HG03457 (cell line): ENCODE measurements around the gene PTPRD.

Source experiments
- ATAC-seq: cut with Tn5 transposase; IDR thresholded peaks from one replicate; pipeline ENCODE4 v1.9.1; 2021; ENCODE audit warnings: moderate number of reproducible peaks; ENCODE audit not compliant: unreplicated experiment

The PTPRD gene

DNA sequence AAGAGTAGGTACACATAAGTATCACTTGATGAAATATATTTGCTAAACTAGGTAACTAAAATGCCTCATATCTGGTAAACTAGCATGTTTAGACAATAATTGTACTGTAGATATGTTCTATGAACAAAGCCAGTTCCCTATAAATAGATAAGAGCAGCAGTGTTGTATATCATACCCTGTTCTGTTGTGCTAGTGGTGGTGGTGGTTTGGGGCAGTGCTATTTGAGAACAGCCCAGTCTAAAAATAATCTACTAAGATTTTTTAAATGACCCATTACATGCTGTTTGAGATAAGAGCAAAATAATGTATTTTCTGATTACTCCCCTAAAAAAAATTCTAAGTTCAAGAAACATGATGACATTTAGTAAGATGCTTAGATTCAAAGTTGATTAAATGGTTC is 1984.0 kb downstream of the PTPRD start:
- ATAC-seq: no peak

DNA sequence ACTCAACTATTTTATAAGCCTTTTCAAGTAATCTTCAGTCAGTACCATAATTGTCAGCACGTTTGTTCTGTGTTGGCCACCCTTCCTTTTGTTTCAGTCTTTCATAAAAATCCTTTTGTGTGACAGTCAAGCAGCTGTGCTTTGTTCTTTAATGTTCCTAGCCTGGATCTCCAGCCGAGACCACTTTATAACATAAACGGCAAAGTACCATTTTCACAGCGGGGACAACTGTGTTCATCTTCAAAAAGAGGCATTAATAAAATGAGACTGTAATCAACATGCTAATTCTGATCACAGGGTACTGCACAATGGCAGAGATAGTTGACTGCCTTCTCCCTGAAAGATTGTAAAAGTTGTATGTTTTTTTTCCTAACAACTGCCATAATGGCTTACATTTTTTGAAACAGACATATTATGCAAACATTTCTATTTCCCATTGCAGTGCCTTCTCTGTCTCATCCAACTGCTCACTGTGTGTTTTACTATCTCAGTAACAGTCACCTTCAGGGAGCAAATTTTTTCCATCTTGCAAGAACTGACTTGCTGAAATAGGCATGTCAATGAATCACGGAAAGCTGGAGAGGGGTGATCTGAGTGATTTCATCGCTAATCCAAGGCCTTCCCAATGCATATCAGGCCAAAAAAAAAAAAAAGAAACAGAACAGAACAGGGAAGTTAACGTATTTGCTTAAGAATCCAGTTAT is 1984.7 kb downstream of the PTPRD start:
- ATAC-seq: no peak

DNA sequence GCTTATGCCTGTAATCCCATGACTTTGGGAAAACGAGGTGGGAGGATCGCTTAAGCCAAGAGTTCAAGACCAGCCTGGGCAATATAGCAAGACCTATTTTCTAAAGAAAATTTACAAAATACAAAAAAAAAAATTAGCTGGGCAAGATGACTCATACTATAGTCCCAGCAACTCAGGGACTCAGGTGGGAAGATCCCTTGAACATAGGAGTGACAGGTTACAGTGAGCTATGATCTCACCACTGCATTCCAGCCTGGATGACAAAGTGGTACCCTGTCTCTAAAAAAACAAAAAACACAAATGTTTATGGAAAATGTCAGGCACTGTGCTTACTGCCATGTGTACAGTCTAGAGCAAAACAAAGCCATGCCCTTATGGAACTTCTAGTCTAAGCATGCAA is 1989.9 kb downstream of the PTPRD start:
- ATAC-seq: no peak

DNA sequence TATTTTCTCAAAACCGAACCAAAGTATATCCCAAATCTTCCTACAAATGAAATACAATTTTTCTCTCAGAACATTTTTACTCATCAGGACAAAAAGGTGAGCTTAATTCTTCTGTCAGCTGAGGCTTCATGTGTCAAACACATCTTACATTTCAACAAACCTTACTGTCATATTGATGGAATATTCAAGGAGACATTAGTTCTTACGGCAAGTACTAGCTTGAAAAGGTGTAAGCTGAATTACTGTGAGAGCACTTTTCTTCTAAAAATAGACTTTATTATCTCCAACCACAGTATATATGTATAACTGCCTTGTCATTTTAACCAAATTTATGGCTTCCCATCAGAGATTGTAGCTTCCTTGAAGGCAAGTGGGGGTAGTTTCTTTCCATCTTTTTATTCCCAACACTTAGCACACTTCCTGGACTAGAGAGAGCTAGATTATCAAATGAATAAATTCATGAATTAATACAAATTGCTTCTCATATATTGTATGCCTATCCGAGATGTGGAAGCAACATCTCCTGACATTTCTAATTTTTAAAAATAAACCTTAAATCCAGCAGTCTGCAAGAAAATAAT is 1990.5 kb downstream of the PTPRD start:
- ATAC-seq: no peak

DNA sequence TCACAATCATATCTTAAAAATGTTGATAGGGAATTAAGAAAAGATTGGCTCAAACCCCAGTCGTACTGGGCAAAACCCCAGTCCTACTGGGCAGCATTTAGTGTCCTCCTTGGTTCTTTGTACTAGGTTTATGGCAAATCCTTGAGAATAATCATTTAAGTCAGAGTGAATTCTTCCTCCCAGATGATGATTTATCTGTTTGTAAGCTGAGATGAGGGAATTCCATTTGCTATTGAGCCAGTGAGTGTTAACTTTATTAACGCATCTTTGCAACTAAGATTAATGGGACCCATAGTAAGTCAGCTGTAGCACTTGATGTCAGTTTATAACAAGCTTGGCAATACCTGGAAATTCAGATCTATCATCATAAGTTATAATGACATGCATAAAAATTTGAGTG is 1991.4 kb downstream of the PTPRD start:
- ATAC-seq: no peak

DNA sequence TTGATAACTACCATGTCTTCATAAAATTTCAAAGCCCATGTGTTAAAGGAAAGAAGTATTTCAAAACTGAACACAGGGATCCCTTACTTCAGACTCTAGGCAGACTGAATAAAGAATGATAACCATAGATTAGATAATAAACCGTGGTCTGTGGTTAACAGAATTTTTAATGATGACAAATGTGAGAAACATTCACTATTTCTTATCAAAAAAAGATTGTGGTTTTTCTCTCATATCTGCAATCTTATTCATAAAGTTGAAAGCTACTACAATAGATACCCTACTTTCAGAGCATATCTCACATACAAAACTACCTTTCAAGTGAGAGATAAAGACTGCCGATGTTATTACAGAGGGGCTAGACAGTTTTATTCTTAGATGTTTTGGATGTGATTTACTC is 1996.4 kb downstream of the PTPRD start:
- ATAC-seq: no peak

DNA sequence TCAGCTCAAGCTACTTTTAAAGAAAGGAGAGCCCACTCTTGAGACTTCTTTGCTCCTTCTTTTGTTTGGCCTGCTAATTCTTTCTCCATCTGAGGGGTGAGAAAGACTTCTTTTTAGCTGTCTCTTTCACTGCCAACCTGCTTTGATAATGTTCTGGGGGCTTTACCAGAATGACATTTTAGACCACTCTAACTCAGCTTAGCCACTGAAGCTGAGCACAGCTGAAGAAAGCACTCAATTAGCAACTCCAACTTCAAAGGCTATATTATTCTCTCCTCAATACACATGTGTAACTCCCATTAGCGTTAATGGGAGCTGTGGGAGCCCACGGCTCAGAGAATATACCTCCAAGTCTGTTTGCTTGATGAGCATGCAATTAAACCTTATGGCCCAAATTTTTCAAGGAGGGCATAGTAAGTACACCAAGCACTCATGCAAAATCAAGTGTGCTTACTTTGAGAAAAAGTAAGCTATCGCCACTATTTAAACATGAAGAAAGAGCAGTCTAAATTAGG is 1997.8 kb downstream of the PTPRD start:
- ATAC-seq: no peak

DNA sequence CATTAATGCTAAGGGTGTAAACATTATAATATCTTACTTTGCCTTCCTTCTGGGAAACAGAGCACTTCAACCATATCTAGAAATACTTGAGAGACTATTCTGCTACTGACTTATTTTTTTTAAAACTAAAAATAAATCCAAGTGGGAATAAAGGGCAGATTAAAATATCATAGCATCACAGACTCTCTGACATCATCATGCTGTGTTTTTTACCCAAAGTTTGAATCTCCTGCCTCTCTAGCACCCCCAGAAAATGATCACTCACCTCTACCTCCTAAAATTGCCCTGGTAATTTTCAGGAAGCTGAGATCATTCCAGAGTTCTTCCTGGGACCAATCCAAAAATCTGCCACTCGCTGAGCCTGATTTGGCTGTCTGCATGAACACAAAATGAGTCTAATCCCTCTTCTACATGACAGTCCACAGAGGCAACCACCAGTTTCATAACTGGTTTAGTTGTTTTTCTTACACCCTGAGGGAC is 1999.4 kb downstream of the PTPRD start:
- no peak for ATAC-seq

DNA sequence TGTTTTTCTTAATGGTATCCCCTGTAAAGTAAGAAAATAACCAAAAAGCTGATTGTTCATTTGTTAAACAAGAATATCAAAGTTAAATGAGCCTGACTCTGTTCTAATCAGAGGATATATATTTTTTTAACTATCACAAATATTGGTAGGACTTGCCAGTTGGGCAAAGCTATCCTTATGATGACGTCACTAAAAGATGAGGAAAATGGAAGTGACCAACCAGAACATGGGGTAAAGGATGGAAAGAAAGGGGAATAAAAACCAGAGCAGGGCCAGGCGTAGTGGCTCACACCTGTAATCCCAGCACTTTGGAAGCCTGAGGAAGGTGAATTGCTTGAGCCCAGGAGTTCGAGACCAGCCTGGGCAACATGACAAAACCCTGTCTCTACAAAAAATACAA is 2001.6 kb downstream of the PTPRD start:
- ATAC-seq: no peak

DNA sequence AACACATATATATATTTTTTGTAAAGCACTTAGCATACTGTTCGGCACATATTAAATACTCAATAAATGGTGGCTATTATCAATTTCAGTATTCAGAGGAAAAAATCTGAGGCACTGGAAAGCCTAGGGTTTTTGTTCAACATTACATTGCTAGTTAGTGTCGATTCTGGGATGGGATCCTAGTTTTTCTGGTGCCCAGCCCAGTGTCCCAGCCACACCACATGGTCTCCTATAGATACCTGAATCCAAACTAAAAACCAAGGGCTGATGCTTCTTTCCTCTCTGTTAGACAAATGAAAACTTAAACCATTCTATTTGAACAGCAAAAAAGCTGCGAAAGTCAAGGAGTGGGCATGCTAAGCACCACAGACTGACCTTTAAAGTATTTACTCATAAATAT is 2002.5 kb downstream of the PTPRD start:
- no peak for ATAC-seq

DNA sequence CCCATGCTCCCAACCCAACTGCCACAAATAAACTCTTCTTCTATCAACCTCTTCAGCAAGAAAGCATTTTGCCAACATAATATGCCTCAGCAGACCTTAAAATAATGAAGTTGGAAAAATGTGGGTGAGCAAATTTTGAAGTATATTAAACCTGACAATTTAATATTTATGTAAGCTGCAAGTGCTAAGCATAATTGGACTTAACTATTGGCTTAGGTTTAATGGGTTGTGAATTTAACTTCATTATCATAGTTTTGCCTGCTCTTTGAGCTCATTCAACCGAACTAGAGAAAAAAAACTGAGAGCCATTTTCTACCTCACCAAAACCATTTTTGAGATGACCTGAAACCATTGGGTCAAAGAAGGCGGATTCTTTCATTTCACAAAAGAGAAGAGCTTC is 2007.7 kb downstream of the PTPRD start:
- no peak for ATAC-seq

DNA sequence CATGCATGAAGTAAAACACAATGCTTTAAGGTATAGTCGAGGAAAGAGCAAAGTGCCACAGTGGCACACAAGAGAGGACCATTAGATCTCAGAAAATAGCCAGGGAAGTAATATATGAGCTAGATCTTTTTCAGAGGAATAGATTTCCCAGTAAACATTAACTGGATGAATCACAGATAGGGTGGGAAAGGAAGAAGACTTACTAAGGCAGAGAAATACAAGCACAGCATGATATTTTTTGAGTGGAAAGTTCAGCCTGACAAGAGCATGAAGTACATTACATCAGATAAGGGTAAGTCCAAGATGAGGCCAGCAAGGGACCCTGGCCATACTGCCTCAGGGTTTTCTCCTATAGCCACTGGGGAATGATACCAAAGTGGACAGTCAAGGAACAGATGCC is 2008.6 kb downstream of the PTPRD start:
- no peak for ATAC-seq

DNA sequence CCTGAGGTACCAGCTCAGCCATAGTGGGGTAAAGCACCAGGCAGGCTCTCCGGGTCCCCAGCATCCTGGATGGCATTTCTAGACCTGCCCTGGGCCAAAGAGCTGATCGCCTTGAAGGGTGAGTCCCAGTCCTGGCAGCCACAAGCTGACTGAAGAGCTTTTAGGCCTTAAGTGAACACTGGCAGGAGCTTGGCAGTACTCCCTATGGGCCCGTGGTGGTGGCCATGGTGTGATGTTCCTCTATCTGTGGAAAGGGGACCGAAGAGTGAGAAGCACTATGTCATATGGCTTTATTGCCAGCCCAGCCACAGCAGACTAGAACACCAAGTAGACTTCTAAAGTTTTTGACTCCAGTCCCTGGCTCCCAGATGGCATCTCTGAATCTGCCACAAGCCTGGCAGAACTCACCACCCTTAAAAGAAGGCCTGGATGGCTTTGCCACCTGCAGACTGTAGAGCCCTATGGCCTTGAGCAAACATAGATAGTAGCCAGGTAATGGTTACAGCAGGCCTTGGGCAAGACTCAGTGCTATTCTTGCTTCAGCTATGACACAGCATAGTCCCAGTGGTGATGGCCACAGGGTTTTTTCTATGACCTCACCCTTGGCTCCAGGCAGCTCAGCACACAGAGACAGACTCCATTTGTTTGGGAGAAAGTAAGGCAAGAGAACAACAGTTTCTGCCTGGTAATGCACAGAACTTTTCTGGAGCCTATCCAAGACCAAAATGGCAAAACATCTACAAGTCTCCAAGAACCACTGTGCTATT is 2011.7 kb downstream of the PTPRD start:
- ATAC-seq: no peak

DNA sequence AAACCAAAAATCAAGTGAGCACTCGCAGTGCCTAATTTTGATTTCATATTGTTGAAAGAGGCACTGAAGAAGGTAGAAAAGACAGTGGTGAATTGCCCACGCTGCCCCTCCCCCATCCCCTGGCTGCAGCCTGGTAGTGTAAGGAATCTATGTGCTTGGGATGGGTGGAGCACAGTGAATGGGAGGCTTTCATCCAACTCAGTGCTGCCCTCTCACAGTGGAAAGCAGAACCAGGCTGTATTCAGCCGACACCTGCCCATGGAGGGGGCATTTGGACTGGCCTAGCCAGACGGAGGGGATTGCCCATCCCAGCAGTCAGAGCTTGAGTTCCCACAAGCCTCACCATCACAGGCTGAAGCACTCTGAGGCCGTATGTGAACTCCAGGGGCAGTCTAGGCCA is 2012.9 kb downstream of the PTPRD start:
- no peak for ATAC-seq

DNA sequence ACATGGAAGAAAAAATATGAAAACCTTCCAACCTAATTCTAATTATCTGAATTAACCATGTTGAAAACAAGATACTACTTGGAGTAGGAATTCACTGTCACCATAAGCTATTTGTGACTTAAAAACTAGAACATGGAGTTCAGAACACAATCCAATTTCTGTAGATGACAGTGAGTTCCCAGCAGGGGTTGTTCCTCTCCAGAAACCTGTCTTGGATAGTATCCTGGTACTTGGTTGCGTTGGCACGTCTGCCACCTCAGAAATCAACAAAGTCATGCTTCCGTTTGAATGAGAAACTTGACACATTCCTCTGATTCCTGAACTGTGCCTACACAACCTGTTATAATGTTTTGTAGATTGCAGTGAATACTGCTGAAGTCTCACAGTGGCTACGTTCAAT is 2023.3 kb downstream of the PTPRD start:
- no peak for ATAC-seq

DNA sequence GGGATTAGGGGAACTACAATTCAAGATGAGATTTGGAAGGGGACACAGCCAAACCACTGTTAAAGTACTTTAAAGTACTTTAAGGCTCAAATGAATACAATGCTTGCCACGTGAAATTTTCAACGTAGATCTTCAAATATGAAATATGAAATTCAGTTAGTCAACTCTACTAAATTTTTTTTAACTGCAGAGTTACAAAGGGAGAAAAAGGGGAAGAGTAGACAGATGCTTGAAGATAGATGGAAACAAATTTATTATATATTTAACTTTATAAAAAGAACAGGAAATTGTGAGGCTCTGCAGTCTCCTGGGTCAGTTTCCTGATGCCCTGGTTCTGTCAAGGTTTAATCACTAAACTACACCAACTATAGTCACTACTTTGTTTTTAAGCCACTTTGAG is 2027.8 kb downstream of the PTPRD start:
- ATAC-seq: no peak

DNA sequence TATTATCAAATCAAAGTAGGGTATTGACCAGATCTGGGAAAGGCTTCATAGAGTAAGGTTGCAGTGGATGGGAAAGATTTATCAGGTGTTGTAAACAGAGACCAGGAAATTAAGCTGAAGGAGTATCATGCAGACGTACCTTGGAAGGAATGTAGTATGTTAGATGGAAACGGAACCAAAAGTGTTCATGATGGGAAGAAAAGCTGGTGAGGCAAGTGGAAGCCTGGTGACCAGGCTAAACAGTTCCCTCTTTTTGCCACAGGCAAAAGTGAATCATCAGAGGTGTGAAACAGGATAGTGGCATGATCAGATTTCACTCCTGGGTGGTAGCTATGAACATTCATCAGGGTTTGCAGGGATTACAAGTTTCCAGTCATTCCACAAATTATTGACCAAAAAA is 2033.1 kb downstream of the PTPRD start:
- ATAC-seq: no peak

DNA sequence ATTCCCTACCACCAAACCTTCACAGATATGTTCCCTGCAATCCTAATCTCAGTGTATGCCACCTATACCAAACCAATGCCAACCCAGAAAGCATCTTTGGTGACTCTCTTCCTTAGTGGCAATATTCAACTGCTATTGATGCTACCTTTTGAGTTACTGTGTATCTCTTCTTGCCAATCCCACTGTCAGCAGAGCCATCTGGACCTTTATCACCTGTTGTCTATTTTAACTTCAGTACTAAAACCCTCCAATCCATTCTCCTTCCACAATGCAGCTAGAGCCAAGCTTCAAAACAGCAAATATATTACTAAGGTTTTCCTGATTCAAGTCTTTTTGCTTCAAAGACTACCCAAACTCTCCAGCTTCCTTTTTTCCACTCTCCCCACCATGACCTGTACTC is 2036.1 kb downstream of the PTPRD start:
- no peak for ATAC-seq

DNA sequence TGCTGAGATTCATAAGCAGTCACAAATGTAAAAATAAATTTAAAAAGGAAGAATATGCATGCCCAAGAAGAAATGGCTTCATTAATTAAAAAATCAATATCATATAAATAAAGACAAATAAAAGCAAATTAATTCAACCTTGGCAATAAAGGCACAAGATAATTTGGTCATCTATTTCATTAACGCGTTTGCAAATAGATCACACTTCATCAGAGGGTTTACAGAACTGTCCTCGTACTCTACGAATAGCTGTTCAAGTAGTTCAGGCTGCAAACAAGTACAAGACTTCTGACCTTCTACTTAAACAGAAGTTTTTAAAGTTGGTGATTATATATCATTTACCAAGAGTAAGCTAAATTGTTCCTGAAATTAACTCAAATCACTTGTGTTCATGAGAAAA is 2038.0 kb downstream of the PTPRD start:
- no peak for ATAC-seq

DNA sequence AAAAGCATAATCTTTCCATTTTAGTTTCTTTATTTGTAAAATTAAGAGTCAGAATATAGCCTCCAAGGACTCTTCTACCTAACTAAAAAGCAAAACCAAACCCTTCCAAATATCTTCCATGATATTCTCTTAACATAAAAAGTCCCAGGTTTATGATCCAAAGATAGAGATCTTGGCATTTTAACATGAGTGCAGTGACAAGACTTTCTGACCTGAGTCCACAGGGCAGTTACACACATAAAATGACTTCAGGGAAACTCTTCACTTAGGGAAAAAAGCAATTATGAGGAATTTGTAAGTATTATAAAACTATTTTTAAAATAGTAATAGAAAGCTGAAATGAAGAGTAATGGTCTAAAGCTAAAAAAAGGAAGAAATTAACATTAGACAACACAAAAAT is 2040.6 kb downstream of the PTPRD start:
- no peak for ATAC-seq

DNA sequence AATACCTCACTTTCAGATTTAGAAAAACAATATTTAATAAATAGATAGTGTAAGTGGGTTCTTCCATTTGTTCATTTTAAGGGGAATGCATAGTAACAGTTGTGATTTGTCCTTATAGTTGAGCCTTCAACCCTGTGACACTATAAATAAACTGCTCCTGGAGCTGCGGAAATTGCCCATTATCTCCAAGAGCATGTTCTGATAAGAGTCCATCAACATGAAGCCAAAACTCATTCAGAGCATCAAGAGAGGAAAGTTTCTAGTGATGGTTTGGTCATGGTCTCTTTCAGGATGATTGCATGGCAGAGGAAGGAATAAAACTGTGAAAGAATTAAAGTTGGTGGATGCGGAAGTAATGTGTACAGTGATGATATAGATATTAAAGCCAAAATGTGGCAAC is 2041.2 kb downstream of the PTPRD start:
- ATAC-seq: no peak

DNA sequence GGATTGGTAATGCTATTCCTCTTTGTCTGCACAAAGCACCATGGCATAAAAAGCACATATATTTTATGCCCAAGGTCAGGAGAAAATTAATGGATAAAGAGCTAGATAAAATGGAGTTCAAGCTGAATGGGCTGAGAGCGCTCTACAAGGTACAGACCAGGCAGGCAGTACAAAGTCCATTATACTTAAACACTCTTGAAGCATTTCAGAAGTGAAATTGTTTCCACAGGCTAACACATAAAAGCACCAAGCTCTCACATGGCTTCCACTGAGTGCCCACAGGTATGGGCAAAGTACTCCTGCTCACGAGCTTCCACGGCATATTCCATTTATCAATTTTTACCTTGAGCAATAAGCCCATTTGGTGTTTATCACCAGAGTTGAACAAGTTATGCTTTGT is 2042.0 kb downstream of the PTPRD start:
- ATAC-seq: no peak
